Large intestine (tissue), 3 donors: Measurements from ENCODE around the gene PRICKLE2. TPM values are rescaled to one million over a fixed set of nuclear protein-coding genes. Genes with fewer than 3 reads are reported as not detected.

Experiments
- DNase-seq, 2 donors: peaks; one replicate each; pipeline versions ENCODE4 v3.0.0 to v3.0.0-alpha.2; 2013
- H3K27ac ChIP-seq: one replicate; pipeline ENCODE4 v1.5.1; 2013; ENCODE audit warnings: low read length
- H3K27me3 ChIP-seq: 2 replicates; pipeline ENCODE4 v1.6.1; 2013; ENCODE audit warnings: low read length; ENCODE audit not compliant: control insufficient read depth, insufficient read depth
- H3K36me3 ChIP-seq: 2 replicates; pipeline ENCODE4 v1.6.1; 2013; ENCODE audit warnings: low read length; ENCODE audit not compliant: control insufficient read depth, insufficient read depth
- H3K4me1 ChIP-seq: one replicate; pipeline ENCODE4 v1.6.1; 2013; ENCODE audit warnings: low read length; ENCODE audit not compliant: control insufficient read depth, insufficient read depth
- H3K4me3 ChIP-seq: one replicate; pipeline ENCODE4 v1.5.1; 2013; ENCODE audit warnings: low read length
- H3K9me3 ChIP-seq: one replicate; pipeline ENCODE4 v1.6.1; 2013; ENCODE audit warnings: mild to moderate bottlenecking, low read depth, low read length, moderate library complexity; ENCODE audit not compliant: control insufficient read depth
- WGBS: methylation state at CpG from one replicate; pipeline ENCODE4 v1.1.5; 2013; ENCODE audit warnings: low lambda C conversion rate; ENCODE audit not compliant: insufficient coverage; 5-methylcytosine and 5-hydroxymethylcytosine counted together
- polyA plus RNA-seq: library from polyadenylated mRNA; unstranded; fragments of 120-200 nt; gene quantifications from one replicate; pipeline ENCODE4 v1.2.1, GENCODE V29; 2013

Gene PRICKLE2
- polyA plus RNA-seq, 1 donor, result 10.5 TPM

GRCh38 chr3:64222501-64223111, 2.7 kb downstream of the PRICKLE2 start:
- WGBS, result no CpG with 5 or more reads among the region's 3 CpGs
- Histone ChIP-seq H3K4me3 (no peak overlapping the region), H3K9me3 (no peaks in the 10 kb centered on the region), H3K36me3 (no peaks in the 10 kb centered on the region), H3K27me3 (no peaks in the 10 kb centered on the region), H3K4me1 (no peaks in the 10 kb centered on the region), H3K27ac (no peak overlapping the region)
- no peak for DNase-seq

- no peaks in the 10 kb centered on the region for H3K36me3 ChIP-seq
- no peaks in the 10 kb centered on the region for H3K27me3 ChIP-seq
- DNase-seq, result no peak
- H3K4me3 ChIP-seq, result no peak overlapping the region
- H3K9me3 ChIP-seq, result no peaks in the 10 kb centered on the region
- no peak overlapping the region for H3K27ac ChIP-seq
- H3K4me1 ChIP-seq, result no peaks in the 10 kb centered on the region
- WGBS, result 90% methylated on average over 5 of the region's 6 CpGs
Measured at GRCh38 chr3:64221571-64222257, 3.6 kb downstream of the PRICKLE2 start.

DNA sequence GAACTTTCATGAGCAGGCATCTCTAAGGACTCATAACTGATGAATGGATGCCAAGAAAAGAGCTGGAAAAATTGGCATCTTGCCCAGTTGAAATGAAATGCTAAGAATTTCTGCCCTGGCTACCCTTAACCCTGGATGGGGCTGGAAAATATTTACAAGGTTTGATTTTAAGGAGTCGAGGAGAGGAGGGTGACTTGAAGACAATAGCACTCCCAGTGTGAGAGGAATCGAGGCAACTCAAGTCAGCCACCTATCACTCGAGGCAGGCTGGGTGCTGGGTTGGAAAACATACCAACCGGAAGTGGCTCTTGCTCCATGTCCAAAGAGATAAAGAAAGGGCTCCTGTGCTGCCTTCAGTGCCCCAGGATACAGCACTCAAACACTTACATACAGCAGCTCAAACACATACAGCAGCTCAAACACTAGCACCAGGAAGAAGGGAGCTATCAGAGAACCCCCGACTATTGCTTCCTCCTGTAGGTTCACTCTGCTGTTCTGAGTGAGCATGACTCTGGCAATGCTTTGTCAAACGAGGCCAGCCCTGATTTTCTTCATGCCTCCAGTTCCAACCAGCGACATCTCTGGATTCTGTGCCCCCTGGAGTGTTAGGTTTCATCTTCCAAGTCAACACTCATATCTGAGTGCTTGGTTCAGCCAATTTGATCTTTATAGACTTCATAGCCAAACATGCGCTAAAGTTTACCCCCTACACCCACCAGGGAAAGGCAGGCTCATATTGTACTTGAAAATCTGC, 4.9 kb downstream of the PRICKLE2 start:
- Histone ChIP-seq H3K27ac (peak overlapping the region; percentile 13), H3K4me1 (no peaks in the 10 kb centered on the region), H3K27me3 (no peaks in the 10 kb centered on the region), H3K4me3 (no peak overlapping the region), H3K9me3 (no peaks in the 10 kb centered on the region), H3K36me3 (no peaks in the 10 kb centered on the region)
- WGBS, result no CpG with 5 or more reads among the region's 8 CpGs
- no peak for DNase-seq

GRCh38 chr3:64218746-64219145, 6.5 kb downstream of the PRICKLE2 start:
- no peaks in the 10 kb centered on the region for H3K36me3 ChIP-seq
- no peaks in the 10 kb centered on the region for H3K9me3 ChIP-seq
- no peak for DNase-seq
- WGBS, result no CpG with 5 or more reads among the region's 4 CpGs
- no peak overlapping the region for H3K4me3 ChIP-seq
- no peaks in the 10 kb centered on the region for H3K27me3 ChIP-seq
- peaks cover under 1% of the 10 kb centered on the region for H3K4me1 ChIP-seq
- H3K27ac ChIP-seq, result no peak overlapping the region

DNA sequence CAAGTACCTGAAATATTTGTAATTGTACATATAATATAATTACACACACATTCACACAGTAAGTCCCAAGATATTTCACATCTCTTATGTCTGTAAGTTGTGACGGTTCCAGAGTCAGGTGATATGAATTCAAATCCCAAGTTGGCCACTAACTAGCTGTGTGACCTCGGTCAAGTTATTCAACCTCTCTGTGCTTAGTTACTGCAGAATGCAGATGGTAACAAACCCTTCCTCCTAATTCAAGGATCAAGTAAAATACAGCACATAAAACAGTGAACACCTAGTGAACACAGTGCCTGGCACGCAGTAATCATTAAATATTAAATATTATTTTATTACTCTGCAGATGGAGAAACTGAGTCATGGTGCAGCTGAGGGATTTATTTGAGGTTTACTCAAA, 6.9 kb downstream of the PRICKLE2 start:
- Histone ChIP-seq H3K9me3 (no peaks in the 10 kb centered on the region), H3K36me3 (no peaks in the 10 kb centered on the region), H3K27me3 (no peaks in the 10 kb centered on the region), H3K27ac (no peak overlapping the region), H3K4me1 (peaks cover 3% of the 10 kb centered on the region), H3K4me3 (no peak overlapping the region)
- WGBS, result no CpG with 5 or more reads among the region's 3 CpGs
- DNase-seq, result no peak

DNA sequence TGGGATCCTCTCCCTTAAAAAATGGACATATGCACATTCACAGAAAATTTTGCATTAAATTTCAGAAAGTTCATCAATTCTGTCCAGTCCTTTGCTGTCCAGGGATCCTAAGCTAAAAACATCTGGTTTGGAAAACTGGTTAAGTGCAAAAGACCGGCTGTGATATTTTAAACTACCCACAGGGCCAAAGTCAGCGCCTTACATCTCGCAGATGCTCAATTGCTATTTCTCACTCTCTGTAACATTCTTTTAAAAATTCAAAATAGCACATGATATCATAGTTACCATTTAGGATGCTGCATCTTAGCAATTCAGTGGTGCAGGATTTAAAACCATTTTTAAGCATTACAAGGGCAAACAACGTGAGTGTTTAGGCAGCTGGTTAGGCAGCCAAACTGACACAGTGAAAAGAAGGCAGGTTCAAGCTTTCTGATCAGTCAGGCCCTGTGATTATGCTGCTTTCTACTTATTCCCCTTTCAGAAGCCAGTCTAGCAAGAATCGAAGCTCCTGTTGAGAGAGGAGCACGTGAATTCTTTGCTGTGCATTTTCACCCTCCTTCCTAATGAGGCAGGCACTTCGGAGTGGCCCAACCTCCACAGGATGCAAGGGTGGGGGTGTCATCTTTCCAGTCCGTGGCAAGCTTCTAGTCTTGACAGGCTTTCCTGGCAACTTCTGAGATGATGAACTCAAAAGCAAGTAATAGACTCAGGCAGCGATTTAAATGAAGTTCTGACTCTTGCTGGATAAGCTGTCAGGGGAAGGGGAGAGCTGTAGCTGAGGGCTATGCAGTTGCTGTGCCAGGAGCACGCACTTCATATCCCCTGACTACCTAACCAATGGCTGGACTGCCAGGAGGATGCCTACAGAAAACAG, 8.8 kb downstream of the PRICKLE2 start:
- Histone ChIP-seq H3K36me3 (no peaks in the 10 kb centered on the region), H3K4me1 (peaks cover 3% of the 10 kb centered on the region), H3K27me3 (no peaks in the 10 kb centered on the region), H3K27ac (peak overlapping the region; percentile 27), H3K9me3 (no peaks in the 10 kb centered on the region), H3K4me3 (no peak overlapping the region)
- DNase-seq, result no peak
- no CpG with 5 or more reads among the region's 10 CpGs for WGBS

GRCh38 chr3:64215559-64215958, 9.7 kb downstream of the PRICKLE2 start:
- Histone ChIP-seq H3K27ac (peak overlapping the region; percentile 8), H3K27me3 (no peaks in the 10 kb centered on the region), H3K36me3 (no peaks in the 10 kb centered on the region), H3K4me1 (peaks cover 3% of the 10 kb centered on the region), H3K9me3 (no peaks in the 10 kb centered on the region), H3K4me3 (no peak overlapping the region)
- DNase-seq, result no peak
- 100% methylated on average over 3 of the region's 3 CpGs for WGBS

DNA sequence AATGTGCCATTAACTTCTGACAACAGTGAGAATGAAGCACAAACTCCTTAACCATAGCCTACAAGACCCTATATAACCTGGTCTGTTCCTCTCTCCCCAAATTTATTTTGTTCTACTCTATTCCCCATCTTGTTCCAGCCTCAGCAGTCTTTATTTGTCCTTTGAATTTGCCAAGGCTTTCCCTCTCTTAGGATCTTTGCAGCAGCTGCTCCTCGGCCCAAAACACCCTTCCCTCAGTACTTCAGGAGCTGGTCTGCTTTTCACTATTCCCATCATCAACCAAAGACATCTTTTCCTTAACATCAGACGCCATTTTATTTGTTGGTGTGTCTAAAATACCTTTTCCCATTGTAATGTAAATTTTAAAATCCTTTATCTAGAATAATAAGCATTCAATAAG, 10.2 kb downstream of the PRICKLE2 start:
- Histone ChIP-seq H3K27me3 (no peaks in the 10 kb centered on the region), H3K36me3 (no peaks in the 10 kb centered on the region), H3K9me3 (no peaks in the 10 kb centered on the region), H3K4me1 (peaks cover 3% of the 10 kb centered on the region), H3K4me3 (no peak overlapping the region), H3K27ac (peak overlapping the region; percentile 40)
- WGBS, result 100% methylated on average over 2 of the region's 2 CpGs
- no peak for DNase-seq

- Histone ChIP-seq H3K27ac (peak overlapping the region; percentile 40), H3K4me1 (peaks cover 3% of the 10 kb centered on the region), H3K9me3 (no peaks in the 10 kb centered on the region), H3K27me3 (no peaks in the 10 kb centered on the region), H3K36me3 (no peaks in the 10 kb centered on the region), H3K4me3 (no peak overlapping the region)
- DNase-seq, result no peak
- WGBS, result 79% methylated on average over 2 of the region's 11 CpGs
Measured at GRCh38 chr3:64214381-64215018, 10.8 kb downstream of the PRICKLE2 start.
